ENCODE results near the gene DUS1L. TPM values are rescaled to one million over a fixed set of nuclear protein-coding genes. Genes with fewer than 3 reads are reported as not detected.

The DUS1L gene
- total and polyA plus RNA-seq, 8 donors, result 63.2 to 286 (median 116) TPM

DNA sequence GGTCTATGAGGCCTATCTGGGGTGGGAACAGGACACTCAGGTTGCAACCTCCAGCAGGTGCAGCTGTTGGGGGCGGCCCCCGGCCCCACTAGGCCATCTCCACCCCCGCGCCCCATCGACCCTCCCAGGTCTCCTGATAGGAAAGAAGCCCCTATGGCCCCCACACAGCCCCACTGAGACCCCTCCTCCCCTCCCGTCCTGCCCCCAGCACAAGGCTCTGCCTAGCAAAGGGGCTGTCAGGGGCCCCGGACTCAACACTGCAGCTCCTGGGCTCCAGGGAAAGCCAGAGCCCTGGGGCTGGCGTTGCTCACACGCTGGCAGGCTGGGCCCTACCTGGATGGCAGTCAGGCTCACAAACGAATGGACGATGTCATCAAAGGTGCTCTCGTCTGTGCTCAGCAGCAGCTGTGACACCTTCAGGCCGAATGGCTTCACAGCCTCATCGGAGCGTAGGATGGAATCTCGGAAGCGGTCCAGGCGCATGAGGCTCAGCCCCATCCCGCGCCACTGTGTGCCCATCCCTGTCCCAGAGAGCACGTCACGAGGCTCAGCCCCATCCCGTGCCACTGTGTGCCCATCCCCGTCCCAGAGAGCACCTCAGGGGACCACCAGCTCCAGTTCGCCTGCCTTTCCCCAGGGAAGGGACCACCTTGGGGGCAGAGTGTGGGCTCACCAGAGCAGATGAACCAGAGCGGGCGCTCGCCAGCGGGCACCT is 25.1 kb upstream of the DUS1L start:
- WGBS, 5 donors, result 93 to 100% (median 94%) methylated on average over 8 to 29 of the region's 29 CpGs
- TF ChIP-seq POLR2A (IDR thresholded peaks at IDR 0.05) (no peak), EP300 (IDR thresholded peaks at IDR 0.05) (no peak), POLR2AphosphoS5 (IDR thresholded peaks at IDR 0.05) (no peak)
- TF ChIP-seq, protein P1, sequence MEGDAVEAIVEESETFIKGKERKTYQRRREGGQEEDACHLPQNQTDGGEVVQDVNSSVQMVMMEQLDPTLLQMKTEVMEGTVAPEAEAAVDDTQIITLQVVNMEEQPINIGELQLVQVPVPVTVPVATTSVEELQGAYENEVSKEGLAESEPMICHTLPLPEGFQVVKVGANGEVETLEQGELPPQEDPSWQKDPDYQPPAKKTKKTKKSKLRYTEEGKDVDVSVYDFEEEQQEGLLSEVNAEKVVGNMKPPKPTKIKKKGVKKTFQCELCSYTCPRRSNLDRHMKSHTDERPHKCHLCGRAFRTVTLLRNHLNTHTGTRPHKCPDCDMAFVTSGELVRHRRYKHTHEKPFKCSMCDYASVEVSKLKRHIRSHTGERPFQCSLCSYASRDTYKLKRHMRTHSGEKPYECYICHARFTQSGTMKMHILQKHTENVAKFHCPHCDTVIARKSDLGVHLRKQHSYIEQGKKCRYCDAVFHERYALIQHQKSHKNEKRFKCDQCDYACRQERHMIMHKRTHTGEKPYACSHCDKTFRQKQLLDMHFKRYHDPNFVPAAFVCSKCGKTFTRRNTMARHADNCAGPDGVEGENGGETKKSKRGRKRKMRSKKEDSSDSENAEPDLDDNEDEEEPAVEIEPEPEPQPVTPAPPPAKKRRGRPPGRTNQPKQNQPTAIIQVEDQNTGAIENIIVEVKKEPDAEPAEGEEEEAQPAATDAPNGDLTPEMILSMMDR (IDR thresholded peaks at IDR 0.05), result no peak
- intact Hi-C loops (cut with DNase I; ENCODE audit: low total_unique reads), result no loop called here

DNA sequence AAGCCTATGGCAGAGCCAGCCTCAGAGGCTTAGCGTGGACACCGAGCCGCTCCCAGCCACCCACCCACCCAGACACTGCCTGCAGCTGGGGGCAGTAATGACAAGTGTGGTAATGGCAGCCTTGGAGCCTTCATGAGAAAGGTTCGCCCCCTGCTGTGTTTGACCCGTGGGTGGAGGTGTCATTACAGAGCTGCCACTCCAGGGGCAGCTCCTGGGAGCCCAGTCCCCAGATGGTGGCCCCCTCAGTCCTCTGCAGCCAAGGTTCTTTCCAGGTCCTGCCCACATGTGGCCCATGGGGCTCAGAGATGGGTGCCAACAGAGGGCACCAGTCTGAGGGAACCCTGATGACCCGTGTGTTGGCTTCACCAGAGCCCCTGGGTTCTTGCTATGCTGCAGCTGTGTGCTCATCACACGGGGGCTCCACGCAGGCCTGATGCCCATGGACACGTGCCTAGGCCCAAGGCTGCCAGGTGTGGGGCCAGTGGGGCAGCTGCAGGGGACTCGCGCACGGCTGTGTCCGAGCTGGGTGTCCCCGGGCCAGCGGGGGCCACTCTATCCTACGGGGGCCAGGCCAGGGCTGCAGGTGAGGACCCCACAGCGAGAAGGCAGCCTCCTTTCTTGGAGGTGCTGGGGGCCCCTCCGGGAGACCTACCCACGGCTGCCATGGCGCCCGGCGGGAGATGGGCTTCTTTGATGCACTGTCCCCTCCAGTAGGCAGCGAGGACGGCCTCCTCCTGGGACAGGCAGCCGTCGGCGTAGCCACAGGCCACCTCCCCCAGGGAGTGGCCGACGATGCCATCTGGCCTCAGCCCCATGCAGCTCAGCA is 24.3 kb upstream of the DUS1L start:
- peaks cover 0 to 5% (median 0%) of the 10 kb centered on the region in 4 donors for H3K4me1 ChIP-seq
- TF ChIP-seq EP300 (IDR thresholded peaks at IDR 0.05), result no peak
- TF ChIP-seq POLR2A (IDR thresholded peaks at IDR 0.05), result no peak
- TF ChIP-seq POLR2AphosphoS5 (IDR thresholded peaks at IDR 0.05), result no peak
- TF ChIP-seq, protein P1 (IDR thresholded peaks at IDR 0.05), result no peak
- WGBS, 5 donors, result 88 to 95% (median 89%) methylated on average over 14 to 29 of the region's 29 CpGs
- intact Hi-C loops (cut with DNase I; ENCODE audit: low total_unique reads), result no loop called here
- no peak for DNase-seq
- no peaks in the 10 kb centered on the region for H3K27me3 ChIP-seq
- no peaks in the 10 kb centered on the region for H3K9me3 ChIP-seq
- H3K36me3 ChIP-seq, result peaks cover 98 to 100% (median 100%) of the 10 kb centered on the region in 4 donors
- H3K4me3 ChIP-seq, result no peak overlapping the region
- H3K27ac ChIP-seq, result no peak overlapping the region

More for the DNA sequence above, 25.1 kb upstream of the DUS1L start:
- Histone ChIP-seq H3K27ac (no peak overlapping the region), H3K36me3 (peaks cover 98 to 100% (median 100%) of the 10 kb centered on the region in 4 donors), H3K4me3 (no peak overlapping the region), H3K27me3 (no peaks in the 10 kb centered on the region), H3K4me1 (peaks cover 0 to 12% (median 5%) of the 10 kb centered on the region in 4 donors), H3K9me3 (no peaks in the 10 kb centered on the region)
- no peak for DNase-seq

DNA sequence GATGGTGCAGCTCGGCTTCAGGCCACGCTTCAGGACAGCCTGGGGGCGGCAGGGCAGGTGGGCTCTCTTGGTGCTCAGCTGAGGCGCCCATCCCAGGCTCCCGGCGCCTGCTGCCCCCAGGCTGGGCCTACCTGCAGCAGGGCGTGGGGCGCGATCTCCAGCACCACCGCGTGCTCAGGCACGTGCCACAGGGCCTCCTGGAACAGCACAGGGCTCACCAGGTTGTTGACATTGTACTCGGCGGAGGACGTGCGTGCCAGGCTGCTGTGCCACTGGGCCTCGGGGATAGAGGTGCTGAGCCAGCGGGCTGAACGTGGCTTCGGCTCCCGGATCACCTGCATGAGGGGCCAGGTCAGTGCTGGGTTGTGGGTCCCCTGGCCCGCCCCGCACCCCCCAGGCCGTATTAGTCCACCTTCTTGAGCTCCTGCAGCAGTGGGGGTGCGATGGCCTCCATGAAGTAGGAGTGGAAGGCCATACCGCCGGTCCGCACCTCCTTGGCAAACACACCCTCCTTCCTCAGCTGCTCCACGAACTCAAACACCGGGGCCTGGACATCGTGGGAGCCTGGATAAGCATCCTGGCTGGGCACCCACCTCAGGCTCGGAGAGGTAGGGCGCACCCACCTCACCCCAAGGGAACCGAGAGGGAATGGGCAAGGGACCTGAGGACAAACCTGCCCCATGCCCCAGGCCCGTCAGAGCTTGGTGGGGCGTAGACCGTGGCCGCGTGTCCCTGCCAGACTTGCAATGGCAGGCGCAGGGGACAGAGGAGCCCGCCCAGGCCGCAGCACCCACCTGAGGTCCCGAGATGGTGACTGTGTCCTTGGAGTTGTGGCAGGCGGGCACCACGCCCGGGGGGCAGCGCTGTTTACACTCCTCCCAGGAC is 23.5 kb upstream of the DUS1L start:
- WGBS, 5 donors, result 75 to 92% (median 84%) methylated on average over 16 to 47 of the region's 47 CpGs
- no peak for DNase-seq

More for the DNA sequence above, 23.5 kb upstream of the DUS1L start:
- H3K4me3 ChIP-seq, result no peak overlapping the region
- H3K27me3 ChIP-seq, result no peaks in the 10 kb centered on the region
- peaks cover 100% of the 10 kb centered on the region in 4 donors for H3K36me3 ChIP-seq
- no peak for TF ChIP-seq POLR2AphosphoS5 (IDR thresholded peaks at IDR 0.05)
- TF ChIP-seq POLR2A (IDR thresholded peaks at IDR 0.05), result no peak
- TF ChIP-seq, protein P1 (IDR thresholded peaks at IDR 0.05), result no peak
- no peak for TF ChIP-seq EP300 (IDR thresholded peaks at IDR 0.05)
- intact Hi-C loops (cut with DNase I; ENCODE audit: low total_unique reads), result no loop called here
- H3K27ac ChIP-seq, result no peak overlapping the region
- H3K9me3 ChIP-seq, result no peaks in the 10 kb centered on the region
- no peaks in the 10 kb centered on the region for H3K4me1 ChIP-seq

All from stomach (tissue), 9 donors.